Mucosa of stomach (tissue), 1 donor: ENCODE results near the gene PHF5A.

Source experiments
- H3K27me3 ChIP-seq: one replicate; pipeline ENCODE4 v1.7.0; 2013; ENCODE audit warnings: mild to moderate bottlenecking, low read length; ENCODE audit not compliant: control insufficient read depth, insufficient read depth
- H3K36me3 ChIP-seq: one replicate; pipeline ENCODE4 v1.7.0; 2013; ENCODE audit warnings: low read length; ENCODE audit not compliant: control insufficient read depth, insufficient read depth
- H3K4me1 ChIP-seq: one replicate; pipeline ENCODE4 v1.7.0; 2013; ENCODE audit warnings: mild to moderate bottlenecking, low read length; ENCODE audit not compliant: control insufficient read depth, insufficient read depth
- H3K4me3 ChIP-seq: one replicate; pipeline ENCODE4 v1.7.0; 2013; ENCODE audit warnings: low read length
- H3K9ac ChIP-seq: one replicate; pipeline ENCODE4 v1.7.0; 2013; ENCODE audit warnings: mild to moderate bottlenecking, low read length, moderate library complexity
- H3K9me3 ChIP-seq: one replicate; pipeline ENCODE4 v1.7.0; 2013; ENCODE audit warnings: mild to moderate bottlenecking, low read length, moderate library complexity; ENCODE audit not compliant: control insufficient read depth
- donor health status: Pancreatic carcinoma.

PHF5A gene

DNA sequence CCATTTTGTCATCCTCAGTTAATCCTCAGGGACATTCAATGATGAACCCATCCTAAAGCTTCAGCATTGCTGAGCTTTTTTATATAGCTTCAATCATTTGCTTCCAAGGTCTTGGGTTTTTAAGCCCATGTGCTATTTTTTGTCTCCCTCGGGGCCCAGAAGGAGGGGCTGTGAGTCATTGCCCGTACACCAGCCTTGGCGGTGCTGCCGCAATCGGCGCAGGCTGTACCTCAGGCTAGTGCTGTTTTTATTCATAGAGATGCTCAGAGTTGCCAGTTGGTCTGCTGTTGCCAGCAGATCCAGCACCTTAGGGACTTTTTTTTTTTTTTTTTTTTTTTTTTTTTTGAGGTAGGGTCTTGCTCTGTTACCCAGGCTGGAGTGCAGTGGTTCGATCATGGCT is 35.9 kb upstream of the PHF5A start:
- peaks cover 10% of the 10 kb centered on the region for H3K36me3 ChIP-seq
- H3K4me1 ChIP-seq, result no peaks in the 10 kb centered on the region
- no peaks in the 10 kb centered on the region for H3K9me3 ChIP-seq
- H3K27me3 ChIP-seq, result no peaks in the 10 kb centered on the region
- no peak overlapping the region for H3K4me3 ChIP-seq
- no peak overlapping the region for H3K9ac ChIP-seq

DNA sequence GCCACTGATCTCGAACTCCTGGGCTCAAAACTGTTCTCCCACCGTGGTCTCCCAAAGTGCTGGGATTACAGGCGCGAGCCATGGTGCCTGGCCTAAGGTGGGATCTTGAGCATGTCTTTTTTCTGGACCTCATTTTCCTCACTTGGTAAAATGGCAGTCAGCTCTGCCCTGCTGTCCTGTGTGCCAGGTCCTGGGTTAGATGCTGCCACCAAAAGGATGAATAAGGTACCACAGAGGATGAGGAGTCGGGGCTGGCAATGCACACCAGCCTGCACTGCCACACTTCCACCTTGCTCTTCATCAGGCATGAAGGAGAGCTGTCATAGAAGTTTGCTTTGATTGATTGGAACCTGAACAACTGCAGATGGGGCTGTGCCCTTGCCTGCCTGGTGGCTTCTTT is 32.7 kb upstream of the PHF5A start:
- H3K36me3 ChIP-seq, result peaks cover 10% of the 10 kb centered on the region

DNA sequence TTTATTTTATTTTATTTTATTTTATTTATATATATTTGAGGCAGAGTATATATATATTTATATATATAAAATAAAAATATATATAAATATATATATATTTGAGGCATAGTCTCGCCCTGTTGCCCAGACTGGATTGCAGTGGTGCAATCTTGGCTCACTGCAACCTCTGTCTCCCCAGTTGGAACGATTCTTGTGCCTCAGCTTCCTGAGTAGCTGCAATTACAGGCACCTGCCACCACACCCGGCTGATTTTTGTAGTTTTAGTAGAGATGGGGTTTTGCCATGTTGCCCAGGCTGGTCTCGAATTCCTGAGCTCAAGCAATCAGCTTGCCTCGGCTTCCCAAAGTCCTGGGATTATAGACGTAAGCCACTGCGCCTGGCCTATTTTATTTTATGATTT is 31.8 kb upstream of the PHF5A start:
- Histone ChIP-seq H3K9me3 (no peaks in the 10 kb centered on the region), H3K27me3 (no peaks in the 10 kb centered on the region), H3K36me3 (peaks cover 10% of the 10 kb centered on the region), H3K4me1 (peaks cover under 1% of the 10 kb centered on the region), H3K4me3 (no peak overlapping the region), H3K9ac (no peak overlapping the region)

More for the DNA sequence above, 32.7 kb upstream of the PHF5A start:
- H3K27me3 ChIP-seq, result no peaks in the 10 kb centered on the region
- no peaks in the 10 kb centered on the region for H3K9me3 ChIP-seq
- no peak overlapping the region for H3K4me3 ChIP-seq
- no peaks in the 10 kb centered on the region for H3K4me1 ChIP-seq
- H3K9ac ChIP-seq, result no peak overlapping the region

DNA sequence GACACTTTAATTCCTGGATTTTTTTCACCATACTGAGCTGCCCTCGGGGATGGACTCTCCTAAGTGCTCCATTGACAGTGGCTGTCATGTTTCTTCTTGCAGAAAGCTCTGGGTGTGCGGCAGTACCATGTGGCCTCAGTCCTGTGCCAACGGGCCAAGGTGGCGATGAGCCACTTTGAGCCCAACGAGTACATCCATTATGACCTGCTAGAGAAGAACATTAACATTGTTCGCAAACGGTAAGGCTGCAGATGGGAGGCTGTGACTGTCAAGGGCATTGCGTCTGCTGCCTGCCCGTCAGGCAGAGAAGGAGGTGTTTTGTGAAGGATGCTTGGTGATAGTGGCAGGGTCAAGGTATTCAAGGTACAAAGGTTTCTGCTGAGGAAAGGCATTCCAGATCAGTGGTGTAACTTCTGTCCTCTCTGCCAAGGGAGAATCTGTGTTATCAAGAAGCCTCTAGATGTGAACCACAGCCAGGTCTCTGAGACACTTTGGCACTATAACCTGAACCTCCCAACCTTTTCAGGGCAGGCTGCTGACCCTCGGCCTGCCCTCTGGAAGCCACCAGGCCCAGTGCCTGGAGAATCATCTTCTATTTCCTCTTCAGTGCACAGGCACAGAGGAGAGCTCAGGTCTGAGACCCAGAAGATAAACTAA is 31.3 kb upstream of the PHF5A start:
- Histone ChIP-seq H3K9ac (no peak overlapping the region), H3K9me3 (no peaks in the 10 kb centered on the region), H3K27me3 (no peaks in the 10 kb centered on the region), H3K36me3 (peaks cover 10% of the 10 kb centered on the region), H3K4me3 (no peak overlapping the region), H3K4me1 (peaks cover 5% of the 10 kb centered on the region)

DNA sequence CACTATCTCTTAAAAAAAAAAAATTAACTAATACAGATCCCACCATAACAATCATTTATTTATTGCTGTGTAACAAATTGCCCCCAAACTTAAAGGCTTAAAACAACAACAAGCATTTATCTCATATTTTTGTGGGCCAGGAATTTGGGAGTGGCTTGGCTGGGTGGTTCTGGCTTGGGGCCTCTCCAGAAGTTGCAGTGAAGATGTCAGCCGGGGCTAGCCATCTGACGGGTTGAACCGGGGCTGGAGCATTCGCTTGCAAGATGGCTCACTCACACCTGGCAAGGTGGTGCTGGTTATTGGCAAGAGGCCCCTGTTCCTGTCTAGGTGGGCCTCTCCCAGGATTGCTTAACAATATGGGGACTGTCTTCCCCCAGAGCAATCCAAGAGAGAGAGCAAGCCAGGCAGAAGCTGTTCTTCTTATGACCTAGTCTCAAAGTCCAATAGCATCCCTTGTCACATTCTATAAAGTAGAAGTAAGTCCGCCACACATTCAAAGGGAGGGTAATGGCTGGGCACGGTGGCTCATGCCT is 29.9 kb upstream of the PHF5A start:
- Histone ChIP-seq H3K4me3 (no peak overlapping the region), H3K4me1 (peaks cover 5% of the 10 kb centered on the region), H3K27me3 (no peaks in the 10 kb centered on the region), H3K9me3 (no peaks in the 10 kb centered on the region), H3K9ac (no peak overlapping the region), H3K36me3 (peaks cover 10% of the 10 kb centered on the region)

DNA sequence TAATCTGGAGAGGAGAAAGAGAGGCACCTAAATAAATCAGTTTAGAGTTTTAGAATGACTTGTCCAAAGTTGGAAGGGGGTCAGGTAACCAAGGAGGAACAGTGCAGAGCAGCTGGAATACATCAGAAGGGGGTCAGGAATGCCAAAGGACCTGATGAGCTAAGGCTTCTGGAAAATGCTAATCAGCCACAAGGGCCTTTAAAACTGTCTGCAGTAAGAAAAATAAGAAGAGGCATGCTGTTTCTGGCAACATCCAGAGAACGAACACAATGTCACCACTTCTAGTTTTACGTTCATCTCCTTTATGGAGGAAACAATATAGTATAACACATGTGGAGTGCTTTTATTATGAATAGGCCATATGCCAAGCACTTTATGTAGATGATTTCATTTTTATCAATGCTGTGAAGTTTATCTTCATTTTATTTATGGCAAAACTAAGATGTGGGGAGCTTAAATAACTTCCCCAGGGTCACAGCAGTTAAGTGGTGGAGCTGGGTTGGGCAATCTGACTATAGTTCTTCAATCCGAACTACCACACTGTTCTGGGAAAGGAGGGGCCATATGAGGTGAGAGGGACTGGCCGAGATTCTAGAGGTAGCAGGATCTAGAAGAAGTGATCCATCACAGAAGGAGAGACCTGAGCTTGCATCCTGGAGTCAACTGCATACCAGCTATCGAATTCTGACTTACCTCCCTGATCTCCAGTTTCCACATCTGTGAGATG is 23.0 kb upstream of the PHF5A start:
- Histone ChIP-seq H3K9me3 (no peaks in the 10 kb centered on the region), H3K4me1 (peaks cover 21% of the 10 kb centered on the region), H3K4me3 (no peak overlapping the region), H3K36me3 (no peaks in the 10 kb centered on the region), H3K27me3 (no peaks in the 10 kb centered on the region), H3K9ac (no peak overlapping the region)

DNA sequence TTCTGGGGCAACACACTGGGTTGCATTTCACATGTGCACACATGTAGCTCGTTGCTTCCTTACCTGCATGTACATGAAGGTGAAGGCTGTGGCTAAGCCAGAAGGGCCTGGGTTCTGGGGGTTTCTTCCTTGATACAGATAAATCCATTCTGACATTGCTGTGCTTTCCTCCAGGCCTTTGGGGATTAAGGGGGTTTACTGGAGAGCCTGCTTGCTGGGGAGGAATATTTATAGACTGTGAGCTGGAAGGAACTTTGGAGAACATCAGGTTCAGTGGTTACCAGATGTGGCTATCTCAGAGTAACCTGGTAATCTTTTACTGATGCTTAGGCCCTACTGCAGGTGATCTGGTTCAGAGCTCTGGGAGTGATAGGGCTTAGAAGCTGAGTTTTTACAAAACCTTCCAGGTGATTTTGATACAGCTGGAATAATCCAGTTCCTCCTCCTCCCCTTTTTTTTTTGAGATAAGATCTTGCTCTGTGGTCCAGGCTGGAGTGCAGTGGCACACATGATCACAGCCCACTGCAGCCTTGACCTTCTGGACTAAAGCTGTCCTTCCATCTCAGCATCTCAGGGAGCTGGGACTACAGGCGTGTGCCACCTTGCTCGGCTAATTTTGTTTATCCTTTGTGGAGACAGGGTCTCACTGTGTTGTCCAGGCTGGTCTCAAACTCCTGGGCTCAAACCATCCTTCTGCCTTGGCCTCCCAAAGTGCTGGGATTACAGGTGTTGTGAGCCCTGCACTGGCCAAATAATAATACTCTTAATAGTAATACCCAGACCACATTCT is 20.3 kb upstream of the PHF5A start:
- Histone ChIP-seq H3K4me1 (peaks cover 31% of the 10 kb centered on the region), H3K27me3 (no peaks in the 10 kb centered on the region), H3K36me3 (no peaks in the 10 kb centered on the region), H3K9ac (no peak overlapping the region), H3K4me3 (no peak overlapping the region), H3K9me3 (no peaks in the 10 kb centered on the region)

DNA sequence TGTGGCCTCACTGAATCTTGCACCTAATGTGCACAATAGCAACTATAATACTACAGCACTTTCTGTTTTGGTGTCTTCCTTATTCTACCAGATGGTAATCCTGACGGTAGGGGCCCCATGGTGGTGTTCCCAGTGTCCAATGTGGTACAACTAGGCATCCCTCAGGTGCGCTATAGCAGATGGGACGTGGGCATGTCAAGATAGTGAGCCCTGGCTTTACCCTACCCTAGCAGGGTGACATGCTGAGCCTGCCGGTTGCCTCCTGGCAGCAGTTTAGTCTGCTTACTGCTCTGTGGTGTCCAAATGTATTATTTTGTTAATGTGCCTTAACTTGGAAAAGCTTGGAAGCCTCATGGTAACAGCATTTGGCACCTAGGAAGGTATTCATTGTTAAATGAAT is 19.6 kb upstream of the PHF5A start:
- no peaks in the 10 kb centered on the region for H3K9me3 ChIP-seq

DNA sequence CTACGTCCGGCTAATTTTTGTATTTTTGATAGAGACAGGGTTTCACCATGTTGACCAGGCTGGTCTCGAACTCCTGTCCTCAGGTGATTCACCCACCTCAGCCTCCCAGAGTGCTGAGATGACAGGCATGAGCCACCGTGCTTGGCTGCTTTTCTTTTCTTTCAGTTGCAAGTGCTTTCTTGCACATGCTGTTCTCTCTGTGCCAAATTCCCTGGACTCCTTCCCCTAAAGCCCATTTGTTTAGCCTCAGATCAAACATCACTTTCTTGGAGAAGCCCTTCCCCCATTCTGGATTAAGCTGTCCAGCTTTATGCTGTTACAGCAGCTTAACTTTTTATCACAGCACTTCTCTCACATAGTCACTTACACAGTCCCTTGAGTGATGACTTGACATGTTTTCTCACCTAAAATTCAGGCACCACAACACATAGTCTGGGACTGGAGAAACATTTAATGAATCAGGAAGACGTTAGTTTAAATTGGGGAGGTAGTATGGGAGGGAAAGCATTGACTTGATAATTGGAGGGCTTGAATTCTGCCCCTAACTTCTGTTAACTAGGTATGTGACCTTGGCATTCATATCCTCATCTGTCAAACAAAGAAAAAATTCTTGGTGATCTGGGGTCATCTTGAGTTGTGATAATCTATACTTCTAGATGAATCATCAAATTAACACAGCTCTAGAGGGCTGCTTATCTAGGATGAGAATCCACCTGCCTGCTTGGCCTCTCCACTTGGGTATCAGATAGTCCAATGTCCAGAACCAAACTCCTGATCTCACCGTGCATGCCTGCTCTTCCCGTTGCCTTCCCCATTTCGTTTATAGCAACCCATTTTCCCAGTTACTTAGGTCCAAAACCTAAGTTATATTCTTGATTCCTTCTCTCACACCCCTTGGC is 18.8 kb upstream of the PHF5A start:
- no peaks in the 10 kb centered on the region for H3K36me3 ChIP-seq
- H3K9ac ChIP-seq, result no peak overlapping the region
- H3K4me3 ChIP-seq, result no peak overlapping the region
- peaks cover 31% of the 10 kb centered on the region for H3K4me1 ChIP-seq
- H3K9me3 ChIP-seq, result no peaks in the 10 kb centered on the region
- H3K27me3 ChIP-seq, result no peaks in the 10 kb centered on the region

More for the DNA sequence above, 19.6 kb upstream of the PHF5A start:
- H3K27me3 ChIP-seq, result no peaks in the 10 kb centered on the region
- peaks cover 31% of the 10 kb centered on the region for H3K4me1 ChIP-seq
- H3K36me3 ChIP-seq, result no peaks in the 10 kb centered on the region
- no peak overlapping the region for H3K9ac ChIP-seq
- H3K4me3 ChIP-seq, result no peak overlapping the region

DNA sequence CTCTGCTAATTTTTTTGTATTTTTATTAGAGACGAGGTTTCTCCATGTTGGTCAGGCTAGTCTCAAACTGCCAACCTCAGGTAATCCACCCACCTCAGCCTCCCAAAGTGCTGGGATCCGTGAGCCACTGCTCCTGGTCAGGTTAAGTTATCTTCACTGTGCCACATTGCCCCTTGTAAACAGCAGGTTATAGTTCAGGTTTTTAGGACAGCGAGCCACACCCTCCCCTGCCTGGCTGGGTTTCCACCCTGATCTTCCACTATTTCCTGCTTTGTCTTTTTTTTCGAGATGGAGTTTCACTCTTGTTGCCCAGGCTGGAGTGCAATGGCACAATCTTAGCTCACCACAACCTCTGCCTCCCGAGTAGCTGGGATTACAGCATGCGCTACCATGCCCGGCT is 16.5 kb upstream of the PHF5A start:
- H3K9me3 ChIP-seq, result no peaks in the 10 kb centered on the region
- H3K4me1 ChIP-seq, result peaks cover 33% of the 10 kb centered on the region
- H3K27me3 ChIP-seq, result no peaks in the 10 kb centered on the region
- no peak overlapping the region for H3K4me3 ChIP-seq
- no peak overlapping the region for H3K9ac ChIP-seq
- H3K36me3 ChIP-seq, result no peaks in the 10 kb centered on the region

DNA sequence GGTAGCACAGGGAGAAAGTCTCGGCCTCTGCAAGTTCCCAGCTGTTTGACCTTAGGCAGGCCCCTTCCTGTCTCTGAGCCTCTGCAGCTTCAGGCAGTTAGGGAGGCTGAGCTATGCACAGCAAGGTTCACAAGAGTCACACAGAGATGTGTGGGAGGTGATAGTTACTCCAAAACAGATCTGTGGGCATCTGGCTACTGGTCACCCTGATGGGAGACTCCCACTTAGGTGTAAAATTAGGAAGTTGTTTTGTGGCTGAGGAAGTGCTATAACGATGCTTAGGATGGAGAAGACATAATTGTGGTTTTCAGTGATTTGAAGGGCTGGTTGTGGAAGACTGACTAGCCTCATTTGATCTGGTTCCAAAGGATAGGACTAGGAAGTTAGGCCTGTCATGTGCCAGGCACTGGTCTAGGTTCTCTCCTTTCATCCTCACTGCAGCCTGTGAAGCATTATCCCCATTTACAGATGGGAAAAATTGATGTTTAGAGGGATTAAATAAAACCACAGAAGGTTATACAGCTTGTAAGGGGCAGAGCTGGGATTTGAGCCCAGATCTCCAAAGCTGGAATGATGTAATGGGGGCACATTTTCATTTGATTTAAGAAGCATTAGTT is 13.9 kb upstream of the PHF5A start:
- Histone ChIP-seq H3K4me3 (no peak overlapping the region), H3K4me1 (peaks cover 30% of the 10 kb centered on the region), H3K9ac (no peak overlapping the region)

More for the DNA sequence above, 13.9 kb upstream of the PHF5A start:
- Histone ChIP-seq H3K27me3 (no peaks in the 10 kb centered on the region), H3K9me3 (no peaks in the 10 kb centered on the region), H3K36me3 (no peaks in the 10 kb centered on the region)
